Activated naive CD8-positive, alpha-beta T cell treated with anti-CD3 and anti-CD28 coated beads, Interleukin-2, amount 50 U/mL, for 16 hours (primary cell): ENCODE results near the gene SLC8A1.

Experiments used
- DNase-seq: peaks from one replicate; pipeline ENCODE4 v3.0.0-alpha.2; 2020; ENCODE audit warnings: low read depth, low spot score

SLC8A1 gene

GRCh38 chr2:40274270-40274669 lies 177.6 kb downstream of the SLC8A1 start:
- DNase-seq, result no peak

DNA sequence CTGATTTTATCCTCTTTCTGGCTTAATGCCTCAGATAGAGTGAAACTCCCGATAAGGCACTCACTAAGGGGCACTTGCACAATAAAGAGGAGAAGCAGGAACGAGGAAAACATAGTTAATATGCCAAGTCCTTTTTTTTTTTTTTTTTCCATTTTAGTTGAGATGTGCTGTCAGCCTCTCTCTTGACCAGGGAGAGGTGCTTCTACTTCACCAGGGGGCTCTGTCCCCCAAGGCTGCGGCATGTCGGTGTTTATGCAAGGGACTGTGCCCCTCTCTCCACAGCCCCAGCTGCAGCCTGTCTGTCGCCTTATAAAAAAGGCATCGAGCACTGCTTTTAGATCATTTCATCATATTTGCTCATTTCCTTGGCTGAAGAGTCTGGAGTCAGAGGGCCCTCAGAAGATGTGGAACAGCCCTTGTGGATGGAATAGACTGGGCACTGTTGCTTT lies 178.1 kb downstream of the SLC8A1 start:
- no peak for DNase-seq

DNA sequence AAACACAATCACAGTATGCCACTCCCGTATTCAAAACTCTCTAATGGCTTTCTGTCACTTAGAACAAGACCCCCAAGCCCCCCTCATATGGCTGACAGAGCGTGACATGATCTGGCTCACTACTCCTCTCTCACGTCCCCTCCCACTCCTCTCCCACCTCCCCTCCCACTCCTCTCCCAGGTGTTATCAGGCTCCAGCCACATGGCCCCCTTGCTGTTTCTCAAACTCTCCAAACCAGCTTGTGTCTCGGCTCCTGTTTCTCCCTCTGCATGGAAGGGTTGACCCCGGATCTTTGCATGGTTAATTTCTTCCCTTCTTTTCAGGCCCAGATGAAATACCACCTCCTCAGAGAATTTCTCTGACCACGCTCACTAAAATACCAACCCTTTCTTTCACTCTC lies 180.8 kb downstream of the SLC8A1 start:
- no peak for DNase-seq

DNA sequence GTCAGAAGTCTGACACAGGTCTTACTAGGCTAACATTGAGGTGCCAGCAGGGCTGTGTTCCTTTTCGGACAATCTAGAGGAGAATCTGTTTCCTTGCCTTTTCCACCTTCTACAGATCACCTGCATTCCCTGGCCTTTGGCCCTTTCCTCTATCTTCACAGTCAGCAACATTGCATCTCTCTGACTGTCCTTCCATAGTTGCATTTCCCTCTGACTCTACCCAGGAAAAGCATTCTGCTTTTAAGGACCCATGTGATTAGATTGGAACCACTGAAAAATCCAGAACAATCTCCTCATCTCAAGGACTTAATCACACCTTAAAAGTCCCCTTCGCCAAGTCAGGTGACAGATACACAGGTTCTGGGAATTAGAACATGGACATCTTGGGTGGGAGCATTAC lies 181.5 kb downstream of the SLC8A1 start:
- DNase-seq, result no peak

- no peak for DNase-seq
Measured at GRCh38 chr2:40268566-40268965, 183.3 kb downstream of the SLC8A1 start.

DNA sequence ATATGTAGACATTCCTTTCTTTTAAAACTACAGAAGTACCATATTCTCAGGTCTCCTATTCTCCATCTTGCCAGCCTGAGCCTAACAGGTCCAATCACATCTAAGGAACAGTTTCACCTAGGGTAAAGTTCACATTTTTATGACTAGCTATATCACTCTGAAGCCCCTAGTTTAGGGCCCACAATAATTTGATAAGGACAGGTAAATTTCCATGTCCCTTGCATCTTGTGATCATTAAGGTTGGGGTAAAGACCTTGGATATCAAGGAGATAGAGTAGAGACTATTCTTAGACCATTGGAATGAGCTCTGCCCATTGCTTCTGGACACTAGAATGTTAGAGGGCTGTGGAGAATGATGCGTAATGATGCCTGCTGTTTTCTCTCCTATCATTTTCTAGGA lies 185.7 kb downstream of the SLC8A1 start:
- DNase-seq, result no peak

DNA sequence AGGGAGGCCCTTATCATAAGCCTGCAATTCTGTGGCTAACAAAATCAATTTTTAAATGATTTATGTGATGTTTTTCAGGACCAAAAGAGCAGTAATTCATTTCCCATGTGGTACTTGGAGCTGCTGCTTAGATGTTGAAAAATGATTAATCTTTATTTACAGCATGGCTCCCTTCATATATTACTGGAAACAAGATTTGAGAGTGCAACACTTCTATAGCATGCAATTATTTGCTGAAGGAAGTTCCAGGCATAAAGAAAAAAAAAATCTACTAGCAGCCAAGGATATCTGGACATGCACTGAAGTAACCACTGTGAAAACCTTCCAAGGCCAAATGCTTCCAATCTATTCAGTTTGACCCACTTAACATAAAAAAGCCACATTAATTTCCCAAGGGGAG lies 186.3 kb downstream of the SLC8A1 start:
- no peak for DNase-seq

- DNase-seq, result no peak
Measured at GRCh38 chr2:40261042-40261441, 190.8 kb downstream of the SLC8A1 start.

DNA sequence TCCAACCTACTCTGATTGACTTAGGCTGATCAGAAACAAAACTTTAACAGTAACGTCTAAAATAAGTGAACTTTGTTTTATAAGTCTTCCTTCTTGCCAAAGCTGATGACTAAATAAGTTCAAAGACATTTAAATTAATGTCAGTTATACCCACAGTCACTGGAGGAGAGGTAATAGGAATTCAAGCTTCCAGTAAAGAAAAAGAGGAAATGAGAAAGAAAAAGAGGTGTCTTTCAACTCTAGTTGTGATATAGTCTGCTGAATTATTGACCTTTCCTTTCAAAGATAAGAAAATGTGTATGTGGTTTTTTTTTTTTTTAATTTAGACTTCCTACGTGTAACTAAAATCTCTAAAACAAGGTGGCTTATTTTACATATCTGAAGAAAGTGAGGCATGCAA lies 191.5 kb downstream of the SLC8A1 start:
- DNase-seq, result no peak

GRCh38 chr2:40259900-40260299 lies 192.0 kb downstream of the SLC8A1 start:
- no peak for DNase-seq

DNA sequence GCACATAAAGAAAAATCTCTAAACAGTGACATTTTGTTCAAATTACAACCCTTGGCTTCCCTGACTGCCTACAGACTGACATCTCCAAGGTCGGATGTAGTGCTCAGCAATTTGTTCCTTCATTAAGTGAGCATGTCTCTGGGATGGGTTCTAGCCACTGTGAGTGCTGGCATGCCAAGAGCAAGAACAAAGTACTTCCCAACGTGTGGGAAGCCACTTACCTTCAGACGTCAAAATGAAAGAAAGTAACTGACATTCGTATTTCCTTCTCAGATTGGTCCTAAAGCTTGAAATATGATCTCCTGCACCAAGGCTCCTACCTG lies 193.8 kb downstream of the SLC8A1 start:
- no peak for DNase-seq

DNA sequence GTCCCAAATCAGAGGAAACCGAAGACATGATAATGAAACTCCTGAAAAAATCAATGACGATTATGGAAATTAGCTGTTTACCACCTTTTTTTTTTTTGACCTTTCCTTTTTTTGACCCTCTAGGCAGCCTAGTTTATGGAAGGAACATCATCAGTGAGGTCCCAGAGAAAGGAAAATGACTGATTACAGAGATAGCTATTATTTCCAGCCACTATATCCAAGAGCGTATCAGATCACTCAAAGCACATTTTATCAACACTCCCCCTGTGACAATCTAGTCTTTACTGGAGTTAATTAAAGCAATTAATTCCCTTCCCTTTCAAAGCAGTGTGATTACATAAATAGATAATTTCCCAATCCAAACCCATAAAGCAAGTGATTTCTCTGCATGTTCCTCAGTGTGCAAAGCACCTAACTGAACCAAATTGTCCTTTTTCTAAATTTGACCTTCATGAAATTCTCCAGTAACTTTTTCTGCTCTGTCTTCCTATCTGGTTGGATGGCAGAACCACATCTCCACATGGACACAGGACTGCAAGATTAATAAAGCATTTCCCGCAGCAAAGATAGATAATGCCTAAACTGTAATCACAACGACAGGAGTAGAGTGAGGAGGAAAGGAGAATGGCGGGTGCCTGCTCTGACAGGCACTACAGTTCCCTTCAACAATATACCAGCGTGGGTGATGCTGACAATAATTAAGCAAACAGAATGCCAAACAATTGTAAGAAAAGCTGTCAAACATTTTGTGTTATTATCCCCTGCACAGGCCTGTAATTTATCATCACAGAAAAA lies 194.4 kb downstream of the SLC8A1 start:
- no peak for DNase-seq

DNA sequence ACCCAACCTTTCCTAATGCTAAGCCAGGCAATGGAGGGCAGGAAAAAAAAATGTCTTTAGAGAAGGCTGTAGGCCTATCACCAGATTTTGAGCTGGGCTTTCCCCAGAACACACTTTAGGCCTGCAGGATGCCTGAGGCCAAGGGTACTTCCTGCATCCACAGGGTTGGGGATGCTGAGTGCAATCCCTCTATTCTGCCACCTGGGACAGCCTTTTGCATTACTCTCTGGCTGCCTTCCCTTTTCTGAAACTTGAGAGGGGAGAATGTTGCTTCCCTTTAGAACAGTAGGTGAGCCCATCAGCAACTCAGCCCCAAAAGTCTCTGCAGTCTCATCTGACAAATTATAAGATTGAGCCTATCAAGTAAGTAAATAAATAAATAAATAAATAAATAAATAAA lies 195.2 kb downstream of the SLC8A1 start:
- DNase-seq, result no peak

GRCh38 chr2:40256008-40256407 lies 195.9 kb downstream of the SLC8A1 start:
- DNase-seq, result no peak

DNA sequence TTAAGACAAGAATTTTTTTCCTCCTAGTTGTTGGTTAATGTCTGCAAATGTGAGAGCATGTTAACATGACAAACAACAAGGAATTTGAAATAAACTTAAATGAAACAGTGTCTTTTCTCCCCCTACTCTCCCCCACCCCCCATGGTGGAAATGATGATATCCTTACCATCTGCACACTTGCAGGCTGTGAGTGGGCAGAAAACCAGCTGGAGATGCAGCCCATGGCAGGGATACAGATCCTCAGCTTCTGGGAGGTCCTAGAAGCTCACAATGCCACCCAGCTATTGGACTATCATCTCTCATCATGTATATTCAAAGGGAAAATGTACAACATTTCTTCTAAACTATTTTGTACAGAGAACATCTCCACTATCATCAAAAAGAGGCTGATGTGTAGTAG lies 196.8 kb downstream of the SLC8A1 start:
- DNase-seq, result no peak

GRCh38 chr2:40254611-40255010 lies 197.3 kb downstream of the SLC8A1 start:
- no peak for DNase-seq

DNA sequence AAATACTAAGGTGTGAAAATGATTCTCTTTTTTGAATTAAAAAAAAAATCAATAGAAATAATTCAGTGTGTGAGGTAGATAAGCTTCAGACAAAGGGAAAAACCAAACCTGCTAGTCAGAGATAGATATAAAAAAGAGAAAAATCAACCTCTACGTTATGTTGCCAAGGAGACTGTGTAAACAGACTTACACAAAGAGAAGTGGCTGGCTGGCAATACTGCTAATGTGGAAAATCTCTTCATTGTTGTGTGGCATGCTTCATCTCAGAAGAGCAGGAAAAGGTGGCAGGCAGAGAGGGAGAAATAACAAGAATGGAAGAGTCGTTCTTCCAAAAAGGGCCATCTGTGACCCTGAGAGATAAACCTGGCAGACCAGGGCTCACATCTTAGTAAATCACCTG lies 200.8 kb downstream of the SLC8A1 start:
- DNase-seq, result no peak

- no peak for DNase-seq
Measured at GRCh38 chr2:40249577-40249976, 202.3 kb downstream of the SLC8A1 start.

- DNase-seq, result no peak
Measured at GRCh38 chr2:40248294-40248693, 203.6 kb downstream of the SLC8A1 start.

DNA sequence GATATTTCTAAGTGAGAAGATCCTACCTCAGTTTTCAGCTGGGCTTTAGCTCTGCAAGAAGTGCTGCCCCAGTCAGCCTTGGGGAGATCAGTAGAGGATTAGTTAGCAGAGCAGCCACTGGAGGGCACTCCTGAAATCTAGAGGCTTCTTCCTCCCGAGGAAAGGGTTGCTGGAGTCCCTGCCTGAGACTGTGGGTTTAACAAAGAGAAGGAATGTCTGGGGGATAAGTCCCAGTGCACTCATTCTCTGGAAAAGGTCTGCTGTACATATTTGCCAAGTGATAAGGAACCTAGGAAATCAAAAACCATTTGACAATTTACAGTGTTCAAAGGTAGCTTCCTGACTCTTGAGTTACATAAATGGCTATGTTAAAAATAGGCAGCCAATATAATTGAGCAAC lies 207.2 kb downstream of the SLC8A1 start:
- DNase-seq, result no peak

DNA sequence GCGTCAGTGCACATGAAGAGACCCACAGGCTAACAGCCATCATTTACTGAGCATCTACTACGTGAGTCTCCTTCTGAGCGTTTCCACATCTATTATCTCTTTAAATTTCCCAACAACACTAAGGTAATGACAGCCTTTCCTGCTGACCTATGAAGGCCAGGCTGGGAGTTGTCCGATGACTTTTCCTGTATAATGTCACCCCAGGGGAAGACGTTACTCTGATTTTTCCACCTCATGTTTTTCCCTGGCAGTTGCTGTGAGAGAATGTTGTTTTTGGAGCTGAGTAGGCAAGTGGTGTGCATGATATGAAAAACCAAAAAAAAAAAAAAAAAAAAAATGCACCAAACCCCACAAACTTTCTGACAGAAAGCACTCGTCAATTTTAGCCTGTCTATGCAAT lies 207.6 kb downstream of the SLC8A1 start:
- DNase-seq, result no peak

GRCh38 chr2:40243581-40244187 lies 208.2 kb downstream of the SLC8A1 start:
- no peak for DNase-seq

DNA sequence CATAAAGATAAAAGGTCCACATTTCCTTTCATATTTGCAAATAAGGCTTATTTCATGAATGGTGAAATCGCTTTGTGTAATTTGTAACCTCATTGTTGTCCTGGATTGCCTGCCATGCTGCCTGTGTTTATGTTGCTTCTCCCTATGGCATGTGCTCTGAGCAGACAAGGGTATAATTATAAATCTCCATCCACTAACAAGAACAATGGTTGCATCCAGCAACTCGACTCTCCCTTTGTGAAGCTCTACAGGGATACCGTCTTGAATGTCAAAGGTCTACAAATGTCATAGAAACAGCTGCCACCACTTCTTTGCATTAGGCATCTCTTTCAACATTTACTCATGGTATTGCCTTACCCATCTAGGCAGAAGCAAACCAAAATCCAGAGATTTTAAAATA lies 209.6 kb downstream of the SLC8A1 start:
- no peak for DNase-seq

- no peak for DNase-seq
Measured at GRCh38 chr2:40240070-40240469, 211.8 kb downstream of the SLC8A1 start.
